Measurements from ENCODE around the gene LIPT1.
A peak's percentile ranks its signal among the peaks of the same experiment; 100 is the strongest.
"Not testable (repeated sequence)": the region's sequence is repeated elsewhere in the genome, so short reads cannot be mapped to it uniquely, and the experiment has no call there.

Gene LIPT1

GRCh38 chr2:99154643-99155536 is at the start of gene LIPT1, which contains the start of gene TSGA10:
Gene LIPT1 (plus strand): TSS chr2:99154967. CDS start chr2:99161958, 6,991 bp downstream.
Gene TSGA10 (minus strand): TSS chr2:99154942. CDS start chr2:99109439, 45,503 bp downstream.
- DNase-seq: peak; percentile 86

DNA sequence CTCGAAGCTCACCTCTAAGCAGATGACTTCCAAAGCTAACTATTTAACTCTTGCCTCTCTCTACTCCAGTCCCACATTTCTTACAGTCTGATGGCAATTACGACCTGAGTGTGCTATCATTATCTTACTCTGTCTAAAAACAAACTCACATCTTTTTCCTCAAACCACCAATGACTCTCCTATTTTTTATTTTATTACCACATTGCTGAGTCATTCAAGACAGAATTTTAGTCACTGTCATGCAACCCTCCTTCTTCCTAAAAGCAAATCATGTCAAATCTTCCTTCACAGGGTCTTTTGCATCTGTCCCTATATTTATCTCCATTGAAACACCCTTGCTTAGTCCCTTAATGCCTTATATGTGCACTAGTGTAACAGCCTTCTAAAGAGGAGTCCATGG is 47.9 kb upstream of the LIPT1 start:
- no peak for DNase-seq

GRCh38 chr2:99111236-99111635 is 43.5 kb upstream of the LIPT1 start:
- no peak for DNase-seq

DNA sequence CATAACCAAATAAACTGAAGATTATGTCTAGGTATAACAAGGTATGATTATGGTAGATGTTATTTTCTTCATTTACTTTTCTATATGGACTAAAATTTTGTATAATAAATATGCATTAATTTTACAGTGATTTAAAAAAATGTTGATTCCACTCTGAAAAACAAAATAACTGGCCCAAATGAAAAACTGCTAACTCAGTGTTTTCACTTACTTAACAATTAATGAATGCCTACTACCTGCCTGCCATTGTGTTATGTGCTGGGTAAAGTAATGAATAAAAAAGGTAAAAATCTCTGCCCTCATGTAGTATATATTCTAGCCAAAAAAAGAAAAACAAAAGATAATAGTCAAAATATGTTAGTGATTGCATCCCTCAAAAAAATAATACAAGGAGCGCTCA is 42.8 kb upstream of the LIPT1 start:
- DNase-seq: no peak

DNA sequence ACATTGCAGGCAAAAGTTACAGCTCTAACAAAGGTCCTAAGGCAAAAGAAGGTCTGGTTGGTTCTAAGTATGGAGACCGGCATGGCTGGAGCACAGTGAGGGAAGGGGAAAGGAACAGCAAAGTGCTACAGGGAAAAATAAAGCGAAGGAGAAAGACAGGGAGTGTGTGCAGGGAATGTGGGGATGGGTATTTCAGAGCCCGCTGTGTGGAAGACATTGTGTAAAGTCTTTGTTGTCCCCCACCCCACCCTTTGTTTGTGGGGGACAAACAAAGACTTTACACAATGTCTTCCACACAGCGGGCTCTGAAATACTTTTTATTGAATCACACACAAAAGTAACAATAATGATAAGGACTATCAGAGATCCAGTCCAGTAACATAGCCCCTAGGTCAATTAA is 42.1 kb upstream of the LIPT1 start:
- DNase-seq: no peak

GRCh38 chr2:99127981-99128380 is 26.8 kb upstream of the LIPT1 start:
- DNase-seq: no peak

GRCh38 chr2:99135044-99135556 is 19.7 kb upstream of the LIPT1 start:
- not testable (repeated sequence) for DNase-seq

- no peak for DNase-seq
These were observed 15.8 kb upstream of the LIPT1 start for GRCh38 chr2:99139003-99139402.

- DNase-seq: no peak
These were observed 14.5 kb upstream of the LIPT1 start for GRCh38 chr2:99140056-99140859.

GRCh38 chr2:99140860-99141109 is 14.0 kb upstream of the LIPT1 start:
- no peak for DNase-seq

- DNase-seq: peak; percentile 99
These were observed 13.4 kb upstream of the LIPT1 start, which contains the start of gene C2orf15 for GRCh38 chr2:99141110-99142108. Gene C2orf15 (plus strand): TSS chr2:99141707. CDS start chr2:99150559, 8,852 bp downstream.

GRCh38 chr2:99150706-99151105 is 4.1 kb upstream of the LIPT1 start:
- DNase-seq: no peak

DNA sequence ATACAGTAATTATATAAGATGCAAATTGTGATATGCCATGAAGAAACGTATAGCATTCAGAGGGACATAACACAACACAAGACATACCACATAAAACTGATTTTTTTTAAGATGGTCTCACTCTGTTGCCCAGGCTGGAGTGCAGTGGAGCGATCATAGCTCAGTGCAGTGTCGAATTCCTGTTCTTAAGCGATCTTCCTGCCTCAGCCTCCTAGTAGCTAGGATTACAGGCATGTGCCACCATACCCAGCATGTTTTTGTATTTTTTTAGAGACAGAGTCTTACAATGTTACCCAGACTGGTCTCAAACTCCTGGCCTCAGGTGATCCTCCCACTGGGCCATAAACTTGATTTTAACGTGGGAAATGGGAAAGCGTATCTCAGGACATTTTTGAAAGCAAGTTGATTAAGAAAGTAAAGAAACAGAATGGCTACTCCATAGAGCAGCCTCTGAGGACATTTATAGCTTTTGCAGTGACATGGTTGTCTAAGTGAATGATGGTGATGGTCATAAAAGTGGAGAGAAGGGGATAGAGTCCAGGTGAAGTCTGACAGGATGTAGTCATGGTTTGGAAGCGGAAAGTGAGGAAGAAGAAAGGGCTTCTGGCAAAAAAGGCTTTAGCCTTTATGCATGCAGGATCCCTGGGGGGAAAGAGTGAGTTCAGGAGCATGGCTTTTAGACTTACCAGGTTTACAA is 2.4 kb upstream of the LIPT1 start:
- DNase-seq: no peak

DNA sequence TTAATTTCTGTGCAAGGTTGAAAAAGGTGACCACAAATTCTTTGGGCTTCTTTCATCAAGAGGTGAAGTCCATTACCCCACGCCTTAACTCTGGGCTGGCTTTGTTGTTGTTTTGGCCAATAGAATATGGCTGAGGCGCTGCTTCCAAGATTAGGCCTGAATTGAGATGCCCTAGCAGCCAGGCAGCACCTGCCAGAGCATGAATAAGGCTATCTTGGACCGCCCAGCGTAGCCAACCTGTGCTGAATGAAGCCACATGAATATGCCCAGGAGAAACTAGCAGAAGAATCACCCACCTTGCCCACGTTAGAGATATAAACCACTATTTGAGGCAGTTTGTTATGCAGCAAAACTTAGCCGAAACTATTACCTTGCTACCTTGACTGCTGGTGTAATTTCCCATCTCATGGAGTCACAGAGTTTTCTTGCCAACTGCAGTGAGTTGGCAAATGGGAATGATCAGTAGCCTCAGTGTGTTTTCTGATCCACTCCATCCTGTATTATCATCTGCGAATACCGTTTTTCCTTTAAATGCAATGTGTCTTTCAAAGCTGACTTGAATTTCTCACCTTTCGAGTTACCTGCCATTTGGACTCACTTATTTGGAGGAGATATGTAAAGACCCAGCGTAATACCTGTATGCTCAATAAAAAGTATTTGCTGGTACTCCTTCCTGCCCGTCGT is 704 bp upstream of the LIPT1 start:
- DNase-seq: no peak

DNA sequence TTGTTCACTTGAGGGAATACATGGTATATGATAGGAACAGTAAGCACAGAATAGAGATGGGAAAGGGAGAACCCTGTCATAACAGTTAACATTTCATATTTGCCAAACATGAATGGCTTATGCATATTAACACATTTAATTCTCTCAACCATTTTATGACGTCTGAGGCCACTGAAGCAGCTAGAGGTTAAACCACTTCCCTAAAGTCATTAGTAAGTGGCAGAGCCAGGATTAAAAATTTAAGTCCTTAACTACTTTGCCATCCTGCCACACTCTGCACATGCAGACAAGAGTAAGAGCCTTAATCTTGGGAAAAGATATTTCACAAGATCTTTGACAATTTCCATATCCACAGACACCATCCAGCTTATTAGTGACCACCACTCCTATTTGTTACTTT is 2.1 kb downstream of the LIPT1 start:
- no peak for DNase-seq

GRCh38 chr2:99158599-99158998 is 3.8 kb downstream of the LIPT1 start:
- DNase-seq: no peak

- DNase-seq: no peak
These were observed 4.8 kb downstream of the LIPT1 start for GRCh38 chr2:99159594-99159993.

GRCh38 chr2:99166218-99166617 is 11.5 kb downstream of the LIPT1 start:
- DNase-seq: no peak

DNA sequence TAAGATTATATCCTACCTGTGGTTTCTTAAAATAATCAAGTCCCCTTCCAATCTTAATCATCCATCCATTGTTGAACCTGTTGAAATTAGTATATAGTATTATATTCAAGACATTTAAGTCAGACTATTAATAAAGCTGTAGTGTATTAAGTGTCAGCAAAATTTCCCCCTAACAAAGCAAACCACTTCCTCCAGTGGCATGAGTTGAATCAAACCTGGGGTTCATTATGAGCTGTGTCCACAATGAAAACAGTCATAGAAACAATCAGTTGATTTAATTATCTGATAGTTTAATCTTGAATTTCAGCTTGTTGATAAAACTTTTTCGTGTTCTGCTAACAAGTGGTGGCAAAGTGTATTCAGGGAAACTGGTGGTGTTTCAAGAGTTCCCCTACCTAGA is 14.8 kb downstream of the LIPT1 start:
- no peak for DNase-seq

DNA sequence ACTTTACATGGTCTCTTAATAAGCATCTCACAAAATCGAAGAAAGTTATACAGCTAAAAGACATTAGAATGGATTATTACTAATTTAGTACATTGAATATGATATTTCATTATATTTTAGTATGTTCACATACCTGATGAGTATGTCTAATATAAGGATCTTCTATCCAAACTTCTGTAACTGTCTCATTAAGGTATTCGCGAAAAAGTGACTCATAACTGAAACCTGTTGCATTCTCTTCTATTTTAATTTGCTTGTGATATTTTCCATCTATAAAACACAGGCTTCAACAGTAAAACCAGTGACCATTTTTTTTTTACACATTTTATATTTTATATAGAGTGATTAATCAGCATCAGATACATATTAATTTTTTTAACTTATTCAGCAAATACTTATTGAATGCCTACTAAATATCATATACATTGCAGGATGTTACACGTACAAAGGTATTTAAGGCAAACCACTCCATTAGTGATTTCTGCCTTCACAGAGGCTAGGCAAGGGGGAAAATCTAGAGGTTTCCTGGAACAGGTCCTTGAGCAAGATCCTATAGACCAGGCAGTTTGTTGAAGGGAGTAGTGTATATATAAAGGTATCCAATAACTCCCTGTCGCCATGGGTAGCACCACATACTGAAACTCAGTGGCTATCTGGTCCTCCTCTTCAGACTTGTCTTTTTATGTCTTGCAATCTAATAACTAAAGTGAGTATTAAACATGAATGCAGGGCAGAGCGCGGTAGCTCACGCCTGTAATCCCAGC is 16.8 kb downstream of the LIPT1 start:
- no peak for DNase-seq

Data from NCI-H1105 (cell line).